GM19043 (cell line): ENCODE data around the gene AHNAK2.
"Not testable (repeated sequence)": the region's sequence is repeated elsewhere in the genome, so short reads cannot be mapped to it uniquely, and the experiment has no call there.

Experiments
- ATAC-seq: cut with Tn5 transposase; IDR thresholded peaks from one replicate; pipeline ENCODE4 v1.9.1; 2021; ENCODE audit warnings: low read depth; ENCODE audit not compliant: unreplicated experiment

AHNAK2 gene

DNA sequence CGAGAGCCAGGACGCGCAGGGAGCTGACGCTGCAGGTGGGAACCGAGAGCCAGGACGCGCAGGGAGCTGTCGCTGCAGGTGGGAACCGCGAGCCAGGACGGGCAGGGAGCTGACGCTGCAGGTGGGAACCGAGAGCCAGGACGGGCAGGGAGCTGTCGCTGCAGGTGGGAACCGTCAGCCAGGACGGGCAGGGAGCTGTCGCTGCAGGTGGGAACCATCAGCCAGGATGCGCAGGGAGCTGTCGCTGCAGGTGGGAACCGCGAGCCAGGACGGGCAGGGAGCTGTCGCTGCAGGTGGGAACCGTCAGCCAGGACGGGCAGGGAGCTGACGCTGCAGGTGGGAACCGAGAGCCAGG lies 72.6 kb downstream of the AHNAK2 start:
- not testable (repeated sequence) for ATAC-seq

DNA sequence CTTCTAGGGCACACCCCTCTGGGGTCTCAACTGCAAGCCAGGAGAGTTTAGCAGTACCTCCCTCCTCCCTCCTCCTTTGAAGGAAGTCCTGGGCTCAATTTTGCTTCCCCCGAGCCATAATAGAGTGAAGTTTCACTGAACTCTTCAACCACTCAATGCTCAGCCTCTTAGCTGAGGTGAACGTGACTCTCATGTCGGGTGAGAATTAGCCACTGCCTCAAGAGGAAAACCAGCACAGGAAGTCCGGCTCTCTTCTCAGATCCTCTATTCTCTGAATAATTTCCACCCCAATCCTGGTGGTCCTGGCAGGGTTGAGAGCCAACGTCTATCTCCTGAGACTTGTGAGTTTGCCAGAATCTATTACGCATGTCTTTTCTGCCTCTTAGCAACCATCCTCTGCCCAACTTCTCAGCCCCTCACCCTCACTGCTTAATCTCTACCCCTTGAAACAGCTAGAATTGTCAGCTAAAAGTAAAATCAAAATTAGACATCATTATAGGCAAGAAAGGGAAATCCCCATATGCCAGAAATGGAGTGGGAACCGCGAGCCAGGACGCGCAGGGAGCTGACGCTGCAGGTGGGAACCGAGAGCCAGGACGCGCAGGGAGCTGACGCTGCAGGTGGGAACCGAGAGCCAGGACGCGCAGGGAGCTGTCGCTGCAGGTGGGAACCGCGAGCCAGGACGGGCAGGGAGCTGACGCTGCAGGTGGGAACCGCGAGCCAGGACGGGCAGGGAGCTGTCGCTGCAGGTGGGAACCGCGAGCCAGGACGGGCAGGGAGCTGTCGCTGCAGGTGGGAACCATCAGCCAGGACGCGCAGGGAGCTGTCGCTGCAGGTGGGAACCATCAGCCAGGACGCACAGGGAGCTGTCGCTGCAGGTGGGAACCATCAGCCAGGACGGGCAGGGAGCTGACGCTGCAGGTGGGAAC lies 73.3 kb downstream of the AHNAK2 start:
- ATAC-seq = not testable (repeated sequence)

DNA sequence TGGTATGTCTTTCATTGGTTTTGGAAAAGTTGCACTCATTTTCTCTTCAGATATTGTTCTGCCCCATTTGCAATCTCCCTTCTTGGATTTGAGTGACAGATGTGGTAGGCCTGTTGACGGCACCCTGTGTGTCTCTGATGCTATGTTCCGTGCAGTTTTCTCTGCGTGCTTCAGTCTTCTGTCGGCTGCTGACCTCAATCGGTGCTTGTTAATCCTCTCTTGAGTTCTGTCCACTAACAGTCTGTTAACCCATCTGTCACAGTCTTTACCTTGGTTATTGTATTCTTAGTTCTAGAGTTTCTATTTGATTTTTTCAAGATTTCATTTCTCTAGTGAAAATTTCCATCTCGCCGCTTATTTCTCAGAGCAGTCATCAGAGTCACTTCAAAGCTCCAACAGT lies 74.2 kb downstream of the AHNAK2 start:
- ATAC-seq = no peak

DNA sequence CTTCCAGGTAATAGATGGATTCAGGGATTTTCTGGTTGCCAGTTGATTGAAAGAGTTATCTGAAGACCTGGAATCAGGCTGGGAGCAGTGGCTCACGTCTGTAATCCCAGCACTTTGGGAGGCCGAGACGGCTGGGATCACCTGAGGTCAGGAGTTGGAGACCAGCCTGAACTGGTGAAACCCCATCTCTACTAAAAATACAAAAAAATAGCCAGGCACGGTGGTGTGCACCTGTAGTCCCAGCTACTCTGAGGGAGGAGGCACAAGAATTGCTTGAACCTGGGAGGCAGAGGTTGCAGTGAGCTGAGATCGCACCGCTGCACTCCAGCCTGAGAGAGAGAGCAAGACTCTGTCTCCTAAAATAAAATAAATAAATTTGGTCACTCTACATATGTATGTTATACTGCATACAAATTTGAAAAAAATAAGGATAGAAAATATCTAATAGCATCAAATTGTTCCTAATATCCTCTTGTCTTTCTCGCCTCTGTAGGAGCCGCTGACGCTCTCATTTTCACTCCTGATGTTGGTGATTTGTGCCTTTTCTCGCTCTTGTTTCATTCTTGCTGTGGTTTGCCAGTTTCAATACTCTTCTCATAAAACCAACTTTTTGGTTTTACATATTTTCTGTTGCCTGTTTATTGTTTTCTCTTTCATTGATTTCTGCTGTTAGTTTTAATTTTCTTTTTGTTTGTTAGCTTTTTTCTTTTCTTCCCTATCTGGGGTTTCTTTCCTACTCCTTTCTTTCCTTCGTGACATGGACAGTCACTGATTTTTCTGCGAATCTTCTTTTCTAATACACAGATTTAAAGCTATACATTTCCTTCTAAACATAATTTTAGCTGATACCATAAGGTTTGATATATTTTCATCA lies 77.3 kb downstream of the AHNAK2 start:
- no peak for ATAC-seq

DNA sequence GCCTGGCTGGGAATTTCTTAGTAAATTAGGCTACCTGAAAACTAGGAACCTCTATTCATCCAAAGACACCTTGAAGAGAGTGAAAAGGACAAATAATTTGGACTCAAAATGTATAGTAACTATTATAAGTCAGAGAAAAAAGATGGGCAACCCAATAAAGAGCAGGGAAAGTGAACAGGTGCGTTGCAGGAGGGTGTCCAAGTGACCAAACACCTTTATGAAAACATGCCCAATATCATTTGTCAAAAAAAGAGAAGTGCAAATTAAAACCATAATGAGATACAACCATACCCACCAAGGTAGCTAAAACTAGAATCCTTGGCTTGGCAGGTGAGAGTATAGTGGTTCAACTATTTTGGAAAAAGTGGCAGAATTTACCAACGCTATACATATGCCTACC lies 78.4 kb downstream of the AHNAK2 start:
- ATAC-seq = no peak

DNA sequence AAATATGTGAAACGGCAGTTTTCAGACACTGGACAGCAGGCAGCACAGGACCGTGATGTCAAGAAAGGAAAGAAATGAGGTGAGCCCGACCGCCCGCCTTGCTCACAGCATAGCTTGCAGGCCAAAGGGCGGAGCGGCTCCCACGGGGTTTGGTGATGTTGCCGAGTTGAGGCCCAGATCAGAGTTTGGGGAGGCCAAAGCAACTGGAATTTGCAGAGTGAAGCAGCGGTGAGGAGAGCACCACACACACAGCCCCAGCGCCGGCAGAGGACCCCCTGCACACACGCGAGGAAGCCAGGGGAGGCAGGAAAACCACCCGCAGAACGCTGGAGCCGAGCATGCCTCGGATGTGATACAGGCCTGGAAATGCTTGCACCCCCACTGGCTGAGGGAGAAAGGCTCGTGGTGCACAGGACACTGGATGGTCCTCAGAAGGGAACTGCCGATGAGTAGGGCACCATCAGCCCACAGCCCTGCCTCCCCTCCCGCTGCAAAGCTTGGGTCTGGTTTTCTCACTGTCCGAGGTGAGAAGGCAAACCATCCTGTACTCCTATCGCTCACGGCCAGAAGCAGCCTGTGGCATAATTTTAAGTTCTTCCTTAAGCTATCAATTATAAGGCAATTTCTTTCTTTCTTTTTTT lies 79.2 kb downstream of the AHNAK2 start:
- no peak for ATAC-seq

DNA sequence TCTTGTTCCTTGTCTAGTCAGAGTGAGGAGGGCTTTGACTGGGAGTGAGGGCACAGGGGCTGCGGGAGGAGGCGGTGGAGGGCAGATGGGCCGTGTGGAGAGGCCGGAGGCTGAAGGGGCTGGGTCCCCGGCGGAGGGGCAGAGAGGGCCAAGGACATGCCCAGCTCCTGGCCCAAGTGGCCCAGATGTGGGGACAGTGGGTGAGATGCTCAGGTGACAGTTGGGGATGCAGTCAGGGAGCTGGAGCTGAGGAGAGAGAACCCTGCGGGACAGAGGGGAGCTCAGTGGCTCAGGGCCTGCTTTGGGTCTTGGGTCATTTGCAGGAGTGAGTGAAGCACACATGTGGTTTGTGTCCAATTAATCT lies 80.0 kb downstream of the AHNAK2 start:
- ATAC-seq = no peak

DNA sequence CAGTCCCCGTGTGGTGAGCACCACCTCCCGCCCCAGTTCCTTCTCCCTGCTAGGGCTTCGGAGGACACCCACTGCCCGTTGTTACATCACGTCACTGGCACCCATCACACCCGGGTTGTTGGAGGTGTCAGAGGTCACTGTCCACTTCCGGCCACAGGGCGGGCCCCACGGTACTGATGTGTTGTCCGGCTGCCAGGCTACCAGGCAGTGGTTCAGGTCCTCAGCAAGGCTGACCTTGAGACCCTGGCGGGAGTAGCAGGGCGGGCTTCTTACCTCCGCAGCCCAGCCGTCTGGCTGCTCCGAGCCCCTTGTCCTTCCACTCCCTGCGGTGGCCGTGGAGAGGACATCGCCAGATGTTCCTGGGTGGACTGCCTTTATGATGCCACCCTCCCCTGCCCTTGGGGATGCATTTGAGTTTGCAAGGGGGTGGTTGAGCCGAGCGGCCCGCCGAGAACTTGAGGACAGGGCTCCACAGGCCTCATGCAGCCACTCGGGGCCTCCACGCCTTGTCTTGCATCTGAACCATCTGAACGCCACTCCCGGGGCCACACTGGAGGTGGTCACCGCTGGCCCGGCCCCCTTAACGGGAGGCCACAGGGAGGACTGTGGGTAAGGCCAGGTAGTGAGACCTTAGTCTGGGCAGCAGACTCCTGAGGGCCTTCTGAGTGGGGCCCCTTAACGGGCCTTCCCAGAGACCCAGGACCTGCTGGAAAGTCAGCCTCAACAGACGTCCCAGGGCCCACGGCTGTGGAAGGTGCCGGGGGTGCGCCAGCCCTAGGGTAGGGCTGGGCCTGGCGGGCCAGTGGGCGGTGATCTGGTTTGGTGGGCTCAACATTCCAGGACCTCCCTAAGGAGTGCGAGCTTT lies 80.6 kb downstream of the AHNAK2 start:
- no peak for ATAC-seq

DNA sequence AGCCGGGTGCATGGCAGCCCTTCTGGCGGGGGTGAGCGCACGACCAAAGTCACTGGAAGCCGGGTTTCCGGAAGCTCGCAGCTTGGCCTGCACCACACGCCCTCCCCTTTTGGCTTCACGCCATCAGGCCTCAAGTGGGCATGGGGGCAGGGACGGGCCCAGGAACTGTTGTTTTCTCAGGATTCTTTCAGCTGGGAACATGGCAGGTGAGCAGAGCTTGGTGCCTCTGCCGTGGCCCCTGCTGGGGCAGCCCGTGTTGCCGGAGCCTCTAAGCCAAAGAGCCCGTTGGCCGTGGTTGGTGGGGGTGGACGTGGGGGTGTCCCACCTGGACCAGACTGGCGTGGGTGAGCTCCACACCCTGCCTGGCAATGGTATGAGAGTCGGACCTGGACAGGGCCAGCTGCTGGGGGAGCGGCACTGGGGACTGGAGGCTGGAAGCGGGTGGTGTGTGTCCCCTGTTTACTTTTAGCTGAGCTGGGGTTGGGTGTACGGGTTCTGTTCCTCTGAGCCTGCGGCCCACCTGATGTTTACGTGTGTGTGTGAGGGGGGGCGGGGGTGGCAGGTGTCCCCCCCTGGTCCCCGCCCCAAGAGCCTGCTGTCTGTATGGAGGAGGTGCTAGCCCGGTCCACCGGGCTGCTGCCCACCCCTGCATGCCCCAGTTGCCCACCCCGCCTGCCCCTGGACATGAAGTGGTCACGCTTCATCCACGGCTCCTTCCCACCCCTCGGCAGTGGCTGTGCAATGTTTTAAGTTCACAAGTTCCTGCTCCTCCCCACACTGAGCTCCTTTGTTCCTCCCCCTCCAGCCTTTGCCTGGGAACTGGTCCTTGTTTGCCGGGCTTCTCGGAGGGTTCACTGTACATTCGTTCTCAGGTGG lies 82.2 kb downstream of the AHNAK2 start:
- ATAC-seq = no peak

DNA sequence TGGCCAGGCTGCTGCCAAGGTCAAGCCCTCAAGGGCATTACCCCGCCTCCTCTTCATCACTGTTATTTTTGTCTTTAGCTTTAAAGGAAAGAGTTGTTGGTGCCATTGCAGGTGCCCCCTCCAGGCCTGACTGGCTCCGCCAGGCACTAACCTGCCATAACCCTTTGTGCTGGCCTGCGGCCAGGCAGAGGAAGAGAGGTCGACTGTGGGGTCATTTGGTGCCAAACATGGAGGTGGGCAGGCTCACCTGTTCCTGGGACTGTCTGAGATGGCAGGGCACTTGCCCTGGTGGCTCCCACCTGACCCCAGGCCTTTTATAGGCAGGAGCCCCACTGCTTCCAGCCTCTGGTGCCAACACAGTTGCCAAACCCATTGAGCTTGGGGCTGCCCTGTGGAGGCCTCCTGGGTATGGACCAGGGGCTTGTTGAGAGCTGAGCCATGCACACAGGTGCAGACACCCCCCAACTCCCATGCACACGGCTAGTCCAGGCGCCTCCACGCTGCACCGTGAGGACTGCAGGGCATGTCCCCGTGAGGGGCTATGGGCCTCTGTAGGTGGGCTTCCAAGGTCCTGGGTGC lies 82.9 kb downstream of the AHNAK2 start:
- no peak for ATAC-seq

DNA sequence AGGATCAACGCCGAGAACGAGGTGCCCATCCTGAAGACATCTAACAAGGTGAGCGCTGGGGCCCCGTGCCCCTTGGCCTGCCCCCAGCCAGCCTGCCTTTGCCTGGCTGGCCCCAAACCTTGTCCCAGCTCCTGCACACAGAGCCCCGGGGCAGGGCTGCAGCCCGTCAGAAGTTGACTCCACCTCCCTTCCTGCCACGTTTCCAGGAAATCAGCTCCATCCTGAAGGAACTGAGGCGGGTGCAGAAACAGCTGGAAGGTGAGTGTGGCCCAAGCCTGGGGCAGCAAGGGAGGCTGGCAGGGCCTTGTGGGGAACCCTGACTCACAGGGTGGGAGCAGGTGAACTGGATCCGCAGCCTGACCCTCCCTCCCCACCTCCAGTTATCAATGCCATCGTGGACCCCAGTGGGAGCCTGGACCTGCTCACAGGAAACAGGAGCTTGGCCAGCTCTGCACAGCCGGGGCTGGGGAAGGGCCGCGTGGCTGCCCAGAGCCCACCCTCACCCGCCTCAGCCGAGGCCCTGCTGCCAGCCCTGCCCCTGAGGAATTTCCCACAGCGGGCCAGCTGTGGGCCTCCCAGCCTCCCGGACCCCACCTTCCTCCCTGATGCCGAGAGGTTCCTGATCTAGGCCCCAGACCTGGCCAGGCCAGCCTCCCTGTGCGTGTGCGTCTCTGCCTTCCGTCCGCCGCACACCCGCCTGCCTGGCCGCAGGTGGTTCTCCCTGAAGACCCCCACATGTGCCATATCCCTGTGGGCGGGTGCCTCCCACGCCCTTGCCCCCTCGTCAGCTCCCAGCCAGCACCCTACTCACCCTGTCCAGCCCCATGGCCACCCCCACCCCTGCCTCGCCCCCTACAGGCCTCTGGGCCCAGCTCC lies 83.6 kb downstream of the AHNAK2 start:
- ATAC-seq = no peak

DNA sequence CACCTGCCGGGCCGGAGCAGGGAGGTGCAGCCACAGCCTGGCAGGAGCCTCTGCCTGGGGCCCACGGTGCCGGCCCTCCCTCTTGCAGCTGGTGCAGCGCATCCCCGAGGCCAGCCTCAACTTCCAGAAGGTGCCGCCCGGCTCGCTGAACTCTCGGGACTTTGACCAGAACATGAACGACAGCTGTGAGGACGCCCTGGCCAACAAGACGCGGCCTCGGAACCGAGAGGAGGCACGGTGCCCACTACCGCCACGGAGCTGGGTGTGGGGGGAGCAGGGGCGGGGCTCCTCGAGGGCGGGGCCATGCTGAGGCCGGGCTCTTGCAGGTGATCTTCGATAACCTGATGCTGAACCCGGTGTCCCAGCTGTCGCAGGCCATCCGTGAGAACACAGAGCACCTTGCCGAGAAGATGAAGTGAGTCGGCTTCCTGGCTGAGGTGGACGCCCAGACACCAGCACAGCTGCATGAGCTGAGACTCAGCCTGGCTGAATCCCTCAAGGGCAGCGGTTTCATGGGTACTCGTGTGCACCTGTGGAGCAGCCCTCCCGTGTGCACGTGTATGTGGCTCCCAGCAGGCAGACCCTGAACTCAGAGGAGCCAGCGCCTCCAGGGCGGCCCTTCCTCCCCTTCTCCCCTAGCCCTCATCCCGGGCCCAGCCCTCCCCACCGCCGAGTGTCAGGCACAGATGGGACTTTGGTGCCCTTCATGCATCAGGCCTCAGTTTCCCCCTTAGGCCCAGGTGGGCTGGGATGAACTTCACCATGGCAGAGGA lies 84.6 kb downstream of the AHNAK2 start:
- no peak for ATAC-seq

DNA sequence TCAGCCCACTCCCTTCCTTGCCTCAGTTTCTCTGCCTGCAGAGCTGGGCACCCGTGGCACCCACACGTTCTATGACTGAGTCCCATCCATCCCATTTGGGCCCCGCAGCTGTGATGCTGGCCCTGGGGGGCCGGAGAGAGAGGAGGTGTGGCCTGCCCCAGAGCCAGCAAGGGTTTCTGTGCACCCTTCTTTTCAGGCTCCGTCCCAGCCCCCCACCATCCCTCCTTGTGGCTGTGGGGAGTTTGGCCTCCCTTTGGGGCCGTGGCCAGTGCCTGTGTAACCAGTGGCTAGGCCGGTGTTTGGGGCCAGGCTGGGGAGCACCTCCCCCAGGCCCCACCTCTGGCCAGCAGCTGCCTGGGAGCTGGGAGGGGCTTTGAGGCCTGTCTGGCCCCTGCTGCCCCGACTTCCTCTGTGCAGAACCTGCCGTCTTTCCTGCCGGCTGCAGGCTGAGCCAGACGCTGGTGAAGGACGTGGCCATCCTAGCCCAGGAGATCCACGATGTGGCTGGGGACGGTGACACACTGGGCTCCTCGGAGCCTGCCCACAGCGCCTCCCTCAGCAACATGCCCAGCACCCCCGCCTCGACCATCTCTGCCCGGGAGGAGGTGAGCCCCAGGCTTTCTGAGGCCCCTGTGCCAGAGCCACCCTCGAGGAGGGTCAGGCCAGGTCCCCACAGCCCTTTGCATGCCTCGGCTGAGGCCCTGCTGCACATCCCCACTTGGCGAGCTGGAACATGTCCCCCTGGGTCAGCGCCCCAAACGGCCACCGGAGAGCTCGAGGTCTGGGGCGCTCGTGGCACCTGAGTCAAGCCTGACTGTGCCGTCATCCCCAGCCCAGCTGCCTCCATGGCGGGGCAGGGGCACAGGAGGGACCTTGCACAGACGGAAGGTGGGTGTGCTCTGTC lies 85.4 kb downstream of the AHNAK2 start:
- ATAC-seq = no peak

DNA sequence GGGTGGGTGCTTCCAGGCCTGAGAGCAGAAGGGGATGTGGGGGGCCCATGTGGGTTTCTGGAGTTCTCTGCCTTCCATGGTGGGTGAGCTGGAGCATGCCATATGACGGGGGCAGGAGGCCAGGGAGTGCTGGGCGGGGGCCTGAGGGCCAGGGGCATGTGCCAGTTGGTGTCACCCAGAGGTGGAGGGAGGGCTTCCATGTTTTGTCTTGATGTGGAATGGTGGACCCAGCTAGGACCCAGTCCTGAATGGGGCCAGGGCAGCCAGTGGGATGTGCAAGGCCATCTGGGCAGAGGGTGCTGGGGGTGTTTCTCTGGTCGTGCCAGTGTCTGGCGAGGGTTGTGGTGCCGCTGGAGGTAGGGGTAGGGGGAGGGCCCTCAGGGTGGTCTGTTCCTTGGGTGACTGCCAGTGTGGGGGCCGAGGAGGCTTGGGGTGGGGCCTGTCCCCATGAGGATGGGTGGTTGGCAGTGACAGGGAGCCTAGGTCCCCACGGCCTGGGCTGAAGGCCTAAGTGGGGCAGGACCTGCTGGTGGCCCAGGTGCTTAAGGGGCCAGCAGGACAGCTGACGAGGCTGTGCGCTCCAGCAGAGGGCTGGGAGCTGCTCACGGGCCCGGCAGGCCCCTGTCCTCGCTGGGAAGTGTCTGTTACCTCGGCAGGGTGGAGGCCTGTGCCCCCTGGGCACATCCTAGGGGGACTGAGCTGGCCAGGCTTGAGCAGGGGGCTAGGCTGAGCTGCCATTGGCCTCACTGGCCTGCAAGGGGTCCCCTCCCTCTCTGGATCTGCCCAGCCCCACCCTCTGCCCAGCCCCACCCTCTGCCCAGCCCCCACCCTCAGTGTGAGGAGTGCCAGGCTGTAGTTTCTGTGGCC lies 86.3 kb downstream of the AHNAK2 start:
- ATAC-seq = no peak

DNA sequence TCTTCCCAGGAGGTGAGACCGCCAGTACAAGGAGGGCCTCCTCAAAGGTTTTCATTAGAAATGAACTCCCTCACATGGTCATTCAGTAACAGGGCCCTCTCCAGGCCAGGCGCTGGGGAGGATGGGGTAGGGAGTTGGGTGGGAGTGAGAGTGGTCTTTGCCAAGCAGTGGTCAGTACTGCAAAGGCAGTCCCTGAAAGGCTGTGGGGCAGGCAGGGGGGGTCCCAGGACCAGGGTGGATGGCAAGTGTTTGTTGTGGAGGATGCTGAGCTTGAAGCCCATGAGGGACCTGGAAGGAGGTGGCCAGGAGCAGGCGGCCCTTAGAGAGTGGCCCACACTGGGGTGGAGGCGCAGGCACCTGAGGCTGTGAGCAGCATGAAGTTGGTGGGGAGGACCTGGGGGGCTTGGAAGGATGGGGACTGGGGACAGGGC lies 87.0 kb downstream of the AHNAK2 start:
- no peak for ATAC-seq
